H1 (cell line): Measurements from ENCODE around the gene NR3C1. TPM values are rescaled to one million over a fixed set of nuclear protein-coding genes. Genes with fewer than 3 reads are reported as not detected.

ENCODE experiments used
- CTCF ChIA-PET: fragments of 300-600 bp; sonication (Branson Sonifier 250); formaldehyde crosslinking; loops from one replicate; lab custom pipeline; 2021; ENCODE audit not compliant: partially characterized antibody; lab: Charles Lee
- POLR2A ChIA-PET: fragments of 300-600 bp; sonication (Branson Sonifier 250); formaldehyde crosslinking; loops from one replicate; lab custom pipeline; 2021; ENCODE audit warnings: inconsistent platforms; ENCODE audit not compliant: partially characterized antibody; lab: Charles Lee
- DNase-seq, 2 experiments: peaks; one replicate each; pipeline versions ENCODE4 v3.0.0 to v3.0.0-alpha.2; 2010 to 2022; ENCODE audit warnings: low spot score in 2 of 2, low read depth in 1 of 2, mixed read lengths in 1 of 2
- FAIRE-seq: peaks from 2 replicates; lab custom pipeline; 2011; peaks lifted over from hg19 to GRCh38; lab: Jason Lieb, UNC
- H2AFZ ChIP-seq: 2 replicates; pipeline ENCODE4 v1.8.1; 2012; ENCODE audit warnings: low read length, inconsistent platforms
- H2AK5ac ChIP-seq: 2 replicates; pipeline ENCODE4 v1.6.1; 2013; ENCODE audit warnings: low read depth, low read length
- H2BK120ac ChIP-seq: replicated peaks from 2 replicates; pipeline ENCODE3; 2013; ENCODE audit warnings: low read depth, low read length, inconsistent platforms
- H2BK12ac ChIP-seq: 2 replicates; pipeline ENCODE4 v1.6.1; 2013; ENCODE audit warnings: low read depth, low read length
- H2BK15ac ChIP-seq: 2 replicates; pipeline ENCODE4 v1.6.1; 2013; ENCODE audit warnings: low read length
- H2BK20ac ChIP-seq: 2 replicates; pipeline ENCODE4 v1.6.1; 2013; ENCODE audit warnings: low read length
- H2BK5ac ChIP-seq: 2 replicates; pipeline ENCODE4 v1.6.1; 2013; ENCODE audit warnings: low read depth, low read length
- H3K14ac ChIP-seq: 2 replicates; pipeline ENCODE4 v1.6.1; 2013; ENCODE audit warnings: inconsistent platforms; ENCODE audit not compliant: insufficient read length
- H3K18ac ChIP-seq: 2 replicates; pipeline ENCODE4 v1.6.1; 2013; ENCODE audit warnings: low read length; ENCODE audit errors: extremely low read depth
- H3K23ac ChIP-seq: 2 replicates; pipeline ENCODE4 v1.6.1; 2013; ENCODE audit warnings: inconsistent platforms; ENCODE audit not compliant: insufficient read length
- H3K23me2 ChIP-seq: 2 replicates; pipeline ENCODE4 v1.6.1; 2013; ENCODE audit warnings: low read depth, low read length
- H3K27ac ChIP-seq: 2 replicates; pipeline ENCODE4 v1.6.1; 2011; ENCODE audit warnings: low read depth, low read length, inconsistent platforms
- H3K27me3 ChIP-seq, 4 experiments: replicated peaks in 1 of 4; 1 replicate in 1 of 4; 2 replicates in 3 of 4; pipeline versions ENCODE4 v1.6.1 to v1.8.1; 2011 to 2013; ENCODE audit warnings: low read length in 3 of 4, mild to moderate bottlenecking in 3 of 4, inconsistent platforms in 2 of 4, mixed read lengths in 2 of 4, moderate library complexity in 1 of 4; ENCODE audit not compliant: control insufficient read depth in 3 of 4, insufficient read depth in 3 of 4; ENCODE audit errors: extremely low read depth in 1 of 4
- H3K36me3 ChIP-seq, 4 experiments: 2 replicates each; pipeline versions ENCODE4 v1.6.1 to v1.8.1; 2011 to 2013; ENCODE audit warnings: mild to moderate bottlenecking in 4 of 4, low read length in 3 of 4, moderate library complexity in 2 of 4, control low read depth in 1 of 4, inconsistent platforms in 1 of 4; ENCODE audit not compliant: insufficient read depth in 4 of 4, control insufficient read depth in 2 of 4
- H3K4ac ChIP-seq: replicated peaks from 2 replicates; pipeline ENCODE3; 2013; ENCODE audit warnings: low read length, low read depth, mixed read lengths, inconsistent platforms; ENCODE audit not compliant: insufficient read length
- H3K4me1 ChIP-seq, 4 experiments: replicated peaks in 1 of 4; 1 replicate in 1 of 4; 2 replicates in 3 of 4; pipeline versions ENCODE4 v1.6.1 to v1.8.1; 2011 to 2013; ENCODE audit warnings: low read length in 3 of 4, inconsistent platforms in 2 of 4, mixed read lengths in 1 of 4; ENCODE audit not compliant: insufficient read depth in 4 of 4, control insufficient read depth in 3 of 4
- H3K4me2 ChIP-seq, 2 experiments: 2 replicates each; pipeline versions ENCODE4 v1.6.1 to v1.8.1; 2011 to 2013; ENCODE audit warnings: low read depth in 2 of 2, low read length in 2 of 2, control low read depth in 1 of 2, inconsistent platforms in 1 of 2, mild to moderate bottlenecking in 1 of 2; ENCODE audit not compliant: insufficient read depth in 1 of 2
- H3K4me3 ChIP-seq, 4 experiments: fragments of 200-600, 300-600 bp in 1 of 4; sonication (generic), shearing (Covaris generic), sonication (Bioruptor Twin) in 1 of 4; 2 replicates each; pipeline versions ENCODE4 v1.5.1 to v1.8.1; 2011 to 2016; ENCODE audit warnings: low read length in 4 of 4, low read depth in 3 of 4, control low read depth in 2 of 4, inconsistent platforms in 2 of 4, mild to moderate bottlenecking in 2 of 4, mixed read lengths in 1 of 4, moderate library complexity in 1 of 4; ENCODE audit not compliant: insufficient read depth in 2 of 4; ENCODE audit errors: extremely low read depth in 1 of 4
- H3K56ac ChIP-seq: replicated peaks from 2 replicates; pipeline ENCODE3; 2013; ENCODE audit warnings: low read depth, mild to moderate bottlenecking, mixed read lengths, low read length, inconsistent platforms; ENCODE audit not compliant: insufficient read length
- H3K79me1 ChIP-seq: 2 replicates; pipeline ENCODE4 v1.6.1; 2013; ENCODE audit warnings: low read depth, low read length, control low read depth
- H3K79me2 ChIP-seq, 2 experiments: 2 replicates each; pipeline versions ENCODE4 v1.6.1 to v1.8.1; 2012 to 2013; ENCODE audit warnings: low read length in 2 of 2, mild to moderate bottlenecking in 2 of 2, inconsistent platforms in 1 of 2; ENCODE audit not compliant: insufficient read depth in 2 of 2, control insufficient read depth in 1 of 2
- H3K9ac ChIP-seq, 4 experiments: replicated peaks in 1 of 4; 1 replicate in 1 of 4; 2 replicates in 3 of 4; pipeline versions ENCODE4 v1.6.1 to v1.8.1; 2011 to 2013; ENCODE audit warnings: low read depth in 3 of 4, low read length in 3 of 4, control low read depth in 2 of 4, mild to moderate bottlenecking in 2 of 4, moderate library complexity in 2 of 4, inconsistent platforms in 1 of 4; ENCODE audit errors: extremely low read depth in 1 of 4
- H3K9me3 ChIP-seq, 2 experiments: 2 replicates each; pipeline versions ENCODE4 v1.6.1 to v1.8.1; 2012 to 2013; ENCODE audit warnings: mild to moderate bottlenecking in 2 of 2, moderate library complexity in 2 of 2, control low read depth in 1 of 2, inconsistent platforms in 1 of 2, low read depth in 1 of 2, low read length in 1 of 2, mixed read lengths in 1 of 2; ENCODE audit not compliant: insufficient read depth in 2 of 2
- H4K20me1 ChIP-seq, 2 experiments: replicated peaks in 1 of 2; 2 replicates each; pipeline versions ENCODE3 to v1.8.1; 2011 to 2013; ENCODE audit warnings: inconsistent platforms in 2 of 2, low read length in 2 of 2, mild to moderate bottlenecking in 1 of 2; ENCODE audit not compliant: insufficient read depth in 2 of 2, control insufficient read depth in 1 of 2
- H4K5ac ChIP-seq: 2 replicates; pipeline ENCODE4 v1.6.1; 2013; ENCODE audit warnings: low read length, low read depth, mixed read lengths, inconsistent platforms; ENCODE audit not compliant: insufficient read length
- H4K8ac ChIP-seq: 2 replicates; pipeline ENCODE4 v1.8.0; 2013; ENCODE audit warnings: mild to moderate bottlenecking, moderate library complexity, low read length, inconsistent platforms; ENCODE audit not compliant: insufficient read depth; ENCODE audit errors: extremely low read depth
- H4K91ac ChIP-seq: replicated peaks from 2 replicates; pipeline ENCODE3; 2013; ENCODE audit warnings: low read length, mixed read lengths, inconsistent platforms; ENCODE audit not compliant: insufficient read length
- CBX8 ChIP-seq: fragments of 300-800, 300-1000 bp; sonication (generic); IDR thresholded peaks from 2 replicates; pipeline ENCODE4 v1.7.1; 2016; ENCODE audit warnings: low read depth, low read length, borderline replicate concordance
- FOSL1 ChIP-seq: IDR thresholded peaks from 2 replicates; pipeline ENCODE4 v1.6.1; 2011; ENCODE audit warnings: mild to moderate bottlenecking, low read depth, low read length, moderate library complexity; ENCODE audit not compliant: insufficient read depth
- POLR2A ChIP-seq, 2 experiments: IDR thresholded peaks; 1 replicate in 1 of 2; 2 replicates in 1 of 2; pipeline ENCODE4 v1.6.1; 2011; ENCODE audit warnings: low read depth in 2 of 2, low read length in 2 of 2, mild to moderate bottlenecking in 2 of 2; ENCODE audit errors: control extremely low read depth in 1 of 2
- POLR2AphosphoS5 ChIP-seq: IDR thresholded peaks from 2 replicates; pipeline ENCODE4 v1.6.1; 2011; ENCODE audit warnings: low read depth, low read length
- SUZ12 ChIP-seq: fragments of 200-600 bp; sonication (generic); IDR thresholded peaks from 2 replicates; pipeline ENCODE4 v1.6.1; 2012; ENCODE audit warnings: mild to moderate bottlenecking, inconsistent platforms, low read length, moderate library complexity, mixed read lengths
- WGBS, 2 experiments: shearing (Covaris generic) in 1 of 2; methylation state at CpG; one replicate each; pipeline versions ENCODE4 v1.1.6 to v1.1.7; 2013 to 2015; ENCODE audit warnings: low lambda C conversion rate in 2 of 2, mixed read lengths in 2 of 2, inconsistent platforms in 1 of 2, low coverage in 1 of 2, missing lambda C conversion rate in 1 of 2; ENCODE audit not compliant: insufficient replicate concordance in 2 of 2, insufficient coverage in 1 of 2, insufficient read length in 1 of 2; ENCODE audit errors: extremely low coverage in 1 of 2, missing lambda C conversion rate in 1 of 2; 5-methylcytosine and 5-hydroxymethylcytosine counted together
- polyA plus RNA-seq, 7 experiments: library from polyadenylated mRNA; depleted of rRNA in 3 of 7; stranded (reverse) in 5 of 7; unstranded in 2 of 7; fragments of >200 nt in 5 of 7; fragments of 200-250 nt in 2 of 7; gene quantifications; 1 replicate in 5 of 7; 2 replicates in 1 of 7; 4 replicates in 1 of 7; pipeline versions ENCODE4 v1.2.1 to v1.2.3, GENCODE V29; 2011 to 2013; ENCODE audit warnings: missing spikeins in 2 of 7, mixed read lengths in 2 of 7
- total RNA-seq: library from RNA; stranded (reverse); fragmentation: NEBNext Ultra II Directional; extraction: Animal tissue kit (Norgen Biotek cat#: 25700); gene quantifications from 2 replicates; pipeline ENCODE4 v1.2.1, GENCODE V29; 2021

NR3C1 gene
- total and polyA plus RNA-seq, 2 of the 8 experiments (the other 6 are each of a cell fraction or from before 2014, with no cell fraction given) = 1.7 to 5.4 TPM

- no peaks in the 10 kb centered on the region for H4K20me1 ChIP-seq
- no peak overlapping the region for H3K4ac ChIP-seq
- peaks cover 0 to 7% (median 3%) of the 10 kb centered on the region in 4 experiments; a peak in 4 of 7 replicates for H3K4me1 ChIP-seq
- 91% methylated on average over 6 of the region's 6 CpGs; no CpG with 5 or more reads in 1 of the 2 experiments for WGBS, 2 experiments
- no peak overlapping the region for H2BK20ac ChIP-seq
- no peak overlapping the region for H3K4me3 ChIP-seq
- CTCF ChIA-PET = interaction anchor here (1.0 kb wide), 1 partner anchor 214 kb away, joined by 3 read pairs; no protein-coding TSS in a partner anchor
- no peak overlapping the region for H2BK15ac ChIP-seq
- no peak overlapping the region for H3K23ac ChIP-seq
- H3K9ac ChIP-seq = no peak overlapping the region
- no peak overlapping the region for H2BK5ac ChIP-seq
- no peak overlapping the region for H3K18ac ChIP-seq
- no peak for DNase-seq
- H3K27me3 ChIP-seq = no peaks in the 10 kb centered on the region
- no peak overlapping the region for H4K91ac ChIP-seq
- H3K9me3 ChIP-seq = no peaks in the 10 kb centered on the region
- no peak overlapping the region for H2BK12ac ChIP-seq
- H2AK5ac ChIP-seq = no peak overlapping the region
- H3K79me2 ChIP-seq = no peaks in the 10 kb centered on the region
- POLR2A ChIA-PET = no interaction called here
- TF ChIP-seq POLR2A (IDR thresholded peaks at IDR 0.05; ENCODE audit: control extremely low read depth in 1 of 2, low read depth in 2 of 2, low read length in 2 of 2) = no peak
- no peak for TF ChIP-seq SUZ12
- TF ChIP-seq FOSL1 = no peak
- no peak for TF ChIP-seq CBX8
- TF ChIP-seq POLR2AphosphoS5 = no peak
- H4K5ac ChIP-seq = no peak overlapping the region
- H3K14ac ChIP-seq = no peak overlapping the region
- no peak for FAIRE-seq
- no peak overlapping the region for H3K27ac ChIP-seq
- H2AFZ ChIP-seq = no peak overlapping the region
- no peak overlapping the region for H4K8ac ChIP-seq
- no peaks in the 10 kb centered on the region for H3K79me1 ChIP-seq
- H2BK120ac ChIP-seq = no peak overlapping the region
- no peak overlapping the region for H3K4me2 ChIP-seq
- H3K36me3 ChIP-seq = no peaks in the 10 kb centered on the region
- H3K56ac ChIP-seq = no peak overlapping the region
- H3K23me2 ChIP-seq = no peaks in the 10 kb centered on the region
Measured at GRCh38 chr5:143230676-143230996, 172.8 kb downstream of the NR3C1 start.
